GM10248 (cell line): ENCODE results near the gene LGALS1.

Experiments used
- CTCF ChIA-PET: fragments of 300-600 bp; sonication (Branson Sonifier 250); formaldehyde crosslinking; extraction: SDS; loops from one replicate; lab custom pipeline; 2021; ENCODE audit warnings: antibody characterized with exemption; lab: Yijun Ruan, JAX
- POLR2A ChIA-PET: fragments of 350-650 bp; sonication (Branson Sonifier 250); formaldehyde crosslinking; extraction: SDS; loops from one replicate; lab custom pipeline; 2020; ENCODE audit warnings: antibody characterized with exemption; lab: Yijun Ruan, JAX
- DNase-seq: peaks from one replicate; pipeline ENCODE4 v3.0.0; 2012; ENCODE audit errors: extremely low spot score
- TF ChIP-seq, protein P1 (sequence below): IDR thresholded peaks from 2 replicates; pipeline ENCODE4 v1.5.1; 2012; ENCODE audit warnings: mild to moderate bottlenecking, low read depth; ENCODE audit errors: extremely low read depth, missing control alignments, control extremely low read depth

The LGALS1 gene

DNA sequence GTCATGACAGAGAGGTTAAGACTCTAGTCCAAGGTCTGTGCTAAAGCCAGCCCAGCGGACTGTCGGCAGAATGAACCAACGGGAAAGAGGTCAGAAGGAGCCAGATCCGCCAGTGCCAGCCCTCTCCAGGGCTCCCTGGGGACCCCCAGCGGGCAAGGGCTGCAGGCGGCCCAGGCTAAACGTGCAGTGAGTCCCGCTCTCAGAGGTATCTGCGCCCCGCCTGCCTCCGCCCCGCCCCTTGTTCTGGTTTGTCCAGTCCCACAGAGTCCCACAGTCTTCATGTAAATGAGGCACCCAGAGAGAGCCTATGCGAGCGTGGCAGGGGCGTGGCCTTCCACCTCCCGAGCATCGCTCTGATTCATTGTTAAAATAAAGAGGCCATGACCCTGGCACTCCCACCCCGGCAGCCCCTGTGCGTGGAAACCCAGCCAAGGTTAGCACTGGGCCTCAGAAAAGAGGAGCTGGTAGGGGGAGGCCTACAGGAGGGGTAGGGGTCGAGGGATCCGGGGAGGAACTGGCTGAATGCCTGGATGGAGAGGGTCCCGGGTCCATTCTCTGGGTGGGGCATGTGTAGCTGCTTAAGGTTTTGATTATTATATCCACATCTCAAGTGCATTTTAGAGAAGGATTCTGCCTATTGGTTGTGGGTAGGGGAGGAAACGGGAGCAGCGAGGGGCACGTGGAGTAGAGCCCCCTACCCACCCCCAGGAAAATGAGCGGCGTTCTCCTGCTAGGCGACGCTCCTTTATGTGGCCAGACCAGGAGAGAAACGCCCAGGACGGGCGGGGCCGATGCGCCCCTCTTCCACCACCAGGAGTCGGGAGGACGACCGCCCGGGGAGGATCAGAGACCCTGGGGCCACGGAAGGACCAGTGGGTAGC lies 21.5 kb downstream of the LGALS1 start, which contains the start of gene TRIOBP:
Gene TRIOBP (plus strand): TSS at position 392 of the 881 bp plus-strand sequence. CDS start 4,318 bp downstream, outside the sequence.
- ChIA-PET POLR2A (no interaction called here), CTCF (interaction anchor here (1.1 to 5.0 kb wide), 7 partner anchors 14 to 90 kb away, joined by 3 to 27 read pairs (median 4); no protein-coding TSS in a partner anchor)
- peak; percentile 86 for DNase-seq
- TF ChIP-seq, protein P1, sequence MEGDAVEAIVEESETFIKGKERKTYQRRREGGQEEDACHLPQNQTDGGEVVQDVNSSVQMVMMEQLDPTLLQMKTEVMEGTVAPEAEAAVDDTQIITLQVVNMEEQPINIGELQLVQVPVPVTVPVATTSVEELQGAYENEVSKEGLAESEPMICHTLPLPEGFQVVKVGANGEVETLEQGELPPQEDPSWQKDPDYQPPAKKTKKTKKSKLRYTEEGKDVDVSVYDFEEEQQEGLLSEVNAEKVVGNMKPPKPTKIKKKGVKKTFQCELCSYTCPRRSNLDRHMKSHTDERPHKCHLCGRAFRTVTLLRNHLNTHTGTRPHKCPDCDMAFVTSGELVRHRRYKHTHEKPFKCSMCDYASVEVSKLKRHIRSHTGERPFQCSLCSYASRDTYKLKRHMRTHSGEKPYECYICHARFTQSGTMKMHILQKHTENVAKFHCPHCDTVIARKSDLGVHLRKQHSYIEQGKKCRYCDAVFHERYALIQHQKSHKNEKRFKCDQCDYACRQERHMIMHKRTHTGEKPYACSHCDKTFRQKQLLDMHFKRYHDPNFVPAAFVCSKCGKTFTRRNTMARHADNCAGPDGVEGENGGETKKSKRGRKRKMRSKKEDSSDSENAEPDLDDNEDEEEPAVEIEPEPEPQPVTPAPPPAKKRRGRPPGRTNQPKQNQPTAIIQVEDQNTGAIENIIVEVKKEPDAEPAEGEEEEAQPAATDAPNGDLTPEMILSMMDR = peak; percentile 38

DNA sequence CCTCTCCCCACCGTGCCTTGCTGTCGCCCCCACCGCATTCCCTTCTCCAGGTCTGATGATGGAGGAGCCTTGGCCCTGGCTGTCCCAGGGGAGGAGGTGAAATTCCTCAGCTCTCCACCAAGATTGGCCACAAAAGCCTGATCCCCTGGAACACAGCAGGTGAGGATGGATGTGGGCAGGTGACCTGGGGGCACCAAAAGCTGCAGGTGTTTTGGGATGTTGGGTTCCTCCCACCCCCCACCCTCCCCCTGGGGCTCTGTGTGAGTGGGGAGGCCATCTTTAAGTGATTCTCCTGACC lies 22.1 kb downstream of the LGALS1 start:
- TF ChIP-seq, protein P1 = no peak
- DNase-seq = no peak
- ChIA-PET CTCF (no interaction called here), POLR2A (no interaction called here)

GRCh38 chr22:37701141-37701786 lies 25.8 kb downstream of the LGALS1 start:
- CTCF ChIA-PET = no interaction called here
- POLR2A ChIA-PET = interaction anchor here (0.6 kb wide), 1 partner anchor 21 kb away, joined by 3 read pairs; no protein-coding TSS in a partner anchor
- no peak for DNase-seq
- TF ChIP-seq, protein P1 = no peak

GRCh38 chr22:37703906-37704305 lies 28.5 kb downstream of the LGALS1 start:
- POLR2A ChIA-PET = no interaction called here
- DNase-seq = no peak
- TF ChIP-seq, protein P1 = no peak
- CTCF ChIA-PET = interaction anchor here (1.2 kb wide), 1 partner anchor 9 kb away, joined by 3 read pairs; no protein-coding TSS in a partner anchor

DNA sequence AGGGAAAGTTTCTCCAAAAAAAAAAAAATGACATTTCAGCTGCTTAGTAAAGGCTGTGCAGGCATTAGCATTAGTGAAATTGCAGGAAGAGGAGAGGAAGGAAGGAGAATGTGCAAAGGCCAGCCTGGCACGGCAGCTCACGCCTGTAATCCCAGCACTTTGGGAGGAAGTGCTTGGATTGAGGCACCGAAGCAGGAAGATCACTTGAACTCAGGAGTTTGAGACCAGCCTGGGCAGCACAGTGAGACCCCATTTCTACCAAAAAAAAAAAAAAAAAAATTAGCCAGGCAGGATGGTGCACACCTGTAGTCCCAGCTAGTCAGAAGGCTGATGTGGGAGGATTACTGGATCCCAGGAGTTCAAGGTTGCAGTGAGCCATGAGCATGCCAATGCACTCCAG lies 29.2 kb downstream of the LGALS1 start:
- CTCF ChIA-PET = interaction anchor here (0.7 kb wide), 1 partner anchor 62 kb away, joined by 4 read pairs; no protein-coding TSS in a partner anchor
- TF ChIP-seq, protein P1 = no peak
- no peak for DNase-seq
- POLR2A ChIA-PET = no interaction called here

GRCh38 chr22:37705205-37705604 lies 29.8 kb downstream of the LGALS1 start:
- ChIA-PET CTCF (interaction anchor here (0.7 kb wide), 1 partner anchor 63 kb away, joined by 4 read pairs; no protein-coding TSS in a partner anchor), POLR2A (no interaction called here)
- TF ChIP-seq, protein P1 = no peak
- no peak for DNase-seq
